NCI-H510A (cell line): ENCODE measurements around the gene MRPS22.
"Not testable (repeated sequence)": the region's sequence is repeated elsewhere in the genome, so short reads cannot be mapped to it uniquely, and the experiment has no call there.

Experiments
- DNase-seq: peaks from one replicate; lab custom pipeline; 2025; lab: John Stamatoyannopoulos, UW

Gene MRPS22

DNA sequence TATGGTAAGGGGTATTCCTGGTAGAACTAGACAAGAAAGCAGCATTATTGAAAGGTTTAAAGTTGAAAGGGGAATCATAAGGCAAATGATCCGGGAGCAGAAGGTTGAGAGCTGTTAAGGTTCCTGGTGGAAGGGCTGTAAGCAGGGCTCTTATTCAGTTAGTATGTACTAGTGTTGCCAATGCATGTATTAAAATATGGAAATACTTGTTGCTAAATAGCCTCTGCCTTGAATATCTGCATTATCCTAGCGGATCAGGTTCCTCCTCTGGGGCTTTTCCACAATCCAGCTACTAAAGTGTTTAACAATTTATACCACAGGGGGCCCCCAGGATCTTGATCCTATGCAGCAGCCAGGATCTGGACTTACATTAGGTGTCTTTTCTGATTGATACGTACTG lies 52.9 kb downstream of the MRPS22 start:
- DNase-seq = no peak

DNA sequence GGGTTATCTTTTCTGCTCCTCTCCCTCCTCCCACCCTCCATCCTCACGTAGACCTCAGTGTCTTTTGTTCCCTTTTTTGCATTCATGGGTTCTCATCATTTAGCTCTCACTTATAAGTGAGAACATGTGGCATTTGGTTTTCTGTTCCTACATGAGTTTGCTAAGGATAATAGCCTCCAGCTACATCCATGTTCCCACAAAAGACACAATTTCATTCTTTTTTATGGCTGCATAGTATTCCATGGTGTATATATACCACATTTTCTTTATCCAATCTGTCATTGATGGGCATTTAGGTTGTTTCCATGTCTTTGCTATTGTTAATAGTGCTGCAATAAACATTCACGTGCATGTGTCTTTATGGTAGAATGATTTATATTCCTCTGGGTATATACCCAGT lies 57.3 kb downstream of the MRPS22 start:
- not testable (repeated sequence) for DNase-seq
